Hepatocyte (in vitro differentiated cells): ENCODE data around the gene POP5. TPM values are rescaled to one million over a fixed set of nuclear protein-coding genes. Genes with fewer than 3 reads are reported as not detected.

Experiments
- DNase-seq: peaks from one replicate; pipeline ENCODE4 v3.0.0-alpha.2; 2016; ENCODE audit warnings: low spot score
- H2AFZ ChIP-seq: fragments of 200-600 bp; sonication (generic); 2 replicates; pipeline ENCODE4 v1.6.0; 2016; ENCODE audit warnings: antibody characterized with exemption, mild to moderate bottlenecking
- H3K27ac ChIP-seq: fragments of 200-600 bp; sonication (generic); 2 replicates; pipeline ENCODE4 v1.5.1; 2016; ENCODE audit warnings: mild to moderate bottlenecking
- H3K27me3 ChIP-seq: fragments of 200-600 bp; sonication (generic); 2 replicates; pipeline ENCODE4 v1.6.1; 2016
- H3K36me3 ChIP-seq: fragments of 200-600 bp; sonication (generic); replicated peaks from 2 replicates; pipeline ENCODE4 v1.5.1; 2016; ENCODE audit warnings: low read depth; ENCODE audit not compliant: insufficient read depth
- H3K4me1 ChIP-seq: fragments of 200-600 bp; sonication (generic); 2 replicates; pipeline ENCODE4 v1.5.1; 2016; ENCODE audit warnings: mild to moderate bottlenecking, moderate library complexity; ENCODE audit not compliant: insufficient read depth
- H3K4me2 ChIP-seq: fragments of 200-600 bp; sonication (generic); 2 replicates; pipeline ENCODE4 v1.6.0; 2016
- H3K4me3 ChIP-seq: fragments of 200-600 bp; sonication (generic); 2 replicates; pipeline ENCODE4 v1.5.1; 2016; ENCODE audit warnings: mild to moderate bottlenecking
- H3K79me2 ChIP-seq: fragments of 200-600 bp; sonication (generic); 2 replicates; pipeline ENCODE4 v1.6.0; 2017; ENCODE audit warnings: mild to moderate bottlenecking
- H3K9me2 ChIP-seq: fragments of 200-600 bp; sonication (generic); replicated peaks from 2 replicates; pipeline ENCODE4 v1.6.0; 2017; ENCODE audit warnings: mild to moderate bottlenecking; ENCODE audit not compliant: insufficient read depth
- H3K9me3 ChIP-seq: fragments of 200-600 bp; sonication (generic); 2 replicates; pipeline ENCODE4 v1.5.1; 2016; ENCODE audit warnings: low read depth, mild to moderate bottlenecking
- H4K20me1 ChIP-seq: fragments of 200-600 bp; sonication (generic); 2 replicates; pipeline ENCODE4 v1.6.0; 2016; ENCODE audit warnings: mild to moderate bottlenecking; ENCODE audit not compliant: insufficient read depth, poor library complexity, severe bottlenecking
- CTCF ChIP-seq: fragments of 200-600 bp; sonication (generic); IDR thresholded peaks from 2 replicates; pipeline ENCODE4 v1.5.1; 2016; ENCODE audit warnings: antibody characterized with exemption, mild to moderate bottlenecking; ENCODE audit not compliant: poor library complexity
- EZH2 ChIP-seq: fragments of 200-600 bp; sonication (generic); IDR thresholded peaks from 2 replicates; pipeline ENCODE4 v1.6.1; 2016; ENCODE audit warnings: antibody characterized with exemption, mild to moderate bottlenecking, borderline replicate concordance
- EZH2phosphoT487 ChIP-seq: fragments of 200-600 bp; sonication (generic); IDR thresholded peaks from one replicate; pipeline ENCODE4 v1.6.1; 2018; ENCODE audit warnings: antibody characterized with exemption, mild to moderate bottlenecking, low read depth, moderate library complexity; ENCODE audit not compliant: unreplicated experiment, severe bottlenecking
- WGBS: methylation state at CpG from one replicate; pipeline ENCODE4 v1.1.6; 2016; ENCODE audit warnings: low lambda C conversion rate; ENCODE audit errors: missing lambda C conversion rate; 5-methylcytosine and 5-hydroxymethylcytosine counted together
- polyA plus RNA-seq: library from polyadenylated mRNA; unstranded; fragments of >200 nt; fragmentation: Nextera tagmentation; extraction: Ambion mirVana; gene quantifications from 2 replicates; pipeline ENCODE4 v1.2.1, GENCODE V29; 2016
- total RNA-seq: library from RNA; depleted of rRNA; stranded (reverse); fragments of >200 nt; gene quantifications from 2 replicates; pipeline ENCODE4 v1.2.3, GENCODE V29; 2014

The POP5 gene
- total and polyA plus RNA-seq, 2 experiments from 2014 or later = 29.3 to 51.1 TPM

DNA sequence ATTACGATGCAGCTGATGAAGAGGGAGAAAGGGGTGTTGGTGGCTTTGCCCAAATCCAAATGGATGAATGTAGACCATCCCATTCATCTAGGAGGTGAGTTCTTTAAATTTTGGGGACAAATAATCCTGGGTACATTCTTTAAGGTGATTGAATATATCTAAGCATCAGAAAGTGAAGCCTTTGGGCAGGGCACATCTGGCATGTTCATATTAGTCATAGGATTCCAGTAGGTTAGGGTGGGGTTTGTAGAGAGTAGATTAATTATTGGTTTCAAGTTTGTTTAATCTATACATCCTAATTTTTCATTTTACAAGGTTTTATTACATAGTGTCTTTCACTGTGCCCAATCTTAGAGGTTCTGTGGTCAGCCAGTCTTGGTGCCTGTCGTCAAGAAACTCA, 23.6 kb downstream of the POP5 start:
- H3K27ac ChIP-seq = no peak overlapping the region
- DNase-seq = no peak
- no peaks in the 10 kb centered on the region for H3K9me2 ChIP-seq
- no peak overlapping the region for H3K4me2 ChIP-seq
- peaks cover 10% of the 10 kb centered on the region for H4K20me1 ChIP-seq
- no peak for TF ChIP-seq EZH2
- TF ChIP-seq CTCF = no peak
- TF ChIP-seq EZH2phosphoT487 = no peak
- no peaks in the 10 kb centered on the region for H3K9me3 ChIP-seq
- no peaks in the 10 kb centered on the region for H3K4me1 ChIP-seq
- H3K27me3 ChIP-seq = no peaks in the 10 kb centered on the region
- 96% methylated on average over 2 of the region's 2 CpGs for WGBS
- H3K4me3 ChIP-seq = no peak overlapping the region
- peaks cover 38% of the 10 kb centered on the region for H3K79me2 ChIP-seq
- H2AFZ ChIP-seq = no peak overlapping the region
- H3K36me3 ChIP-seq = peaks cover 5% of the 10 kb centered on the region

DNA sequence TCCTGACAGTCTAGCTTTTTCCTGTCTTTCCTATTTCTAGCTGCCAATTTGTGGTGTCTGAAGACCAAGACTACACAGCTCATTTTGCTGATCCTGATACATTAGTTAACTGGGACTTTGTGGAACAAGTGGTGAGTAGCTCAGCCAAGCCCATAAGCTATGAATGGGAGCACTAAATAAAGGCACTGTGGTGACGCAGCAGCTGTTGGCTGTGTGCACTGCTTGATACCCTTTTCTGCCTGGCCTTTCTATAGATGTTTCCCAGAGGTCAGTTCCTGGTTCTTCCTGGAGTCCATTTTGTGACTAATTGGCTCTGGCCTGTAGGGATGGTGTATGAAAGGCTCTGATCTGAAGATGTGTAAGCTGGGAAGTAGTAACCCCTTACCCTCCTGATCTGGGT, 26.5 kb downstream of the POP5 start:
- Histone ChIP-seq H3K4me2 (no peak overlapping the region), H3K9me3 (no peaks in the 10 kb centered on the region), H3K9me2 (no peaks in the 10 kb centered on the region), H3K27me3 (no peaks in the 10 kb centered on the region), H3K4me1 (no peaks in the 10 kb centered on the region), H3K79me2 (peaks cover 43% of the 10 kb centered on the region), H3K4me3 (no peak overlapping the region), H4K20me1 (peaks cover 26% of the 10 kb centered on the region), H2AFZ (no peak overlapping the region), H3K36me3 (no peaks in the 10 kb centered on the region), H3K27ac (no peak overlapping the region)
- TF ChIP-seq EZH2phosphoT487 = no peak
- TF ChIP-seq EZH2 = no peak
- no peak for TF ChIP-seq CTCF
- DNase-seq = no peak
- WGBS = 96% methylated on average over 1 of the region's 1 CpG

GRCh38 chr12:120546050-120546386, 35.2 kb downstream of the POP5 start:
- peaks cover 11% of the 10 kb centered on the region for H3K4me1 ChIP-seq
- WGBS = 37% methylated on average over 3 of the region's 3 CpGs
- peak overlapping the region; percentile 5 for H3K27ac ChIP-seq
- peaks cover 91% of the 10 kb centered on the region for H4K20me1 ChIP-seq
- H3K79me2 ChIP-seq = peaks cover 95% of the 10 kb centered on the region
- no peak overlapping the region for H3K4me2 ChIP-seq
- H3K9me2 ChIP-seq = no peaks in the 10 kb centered on the region
- H3K9me3 ChIP-seq = no peaks in the 10 kb centered on the region
- H2AFZ ChIP-seq = no peak overlapping the region
- no peaks in the 10 kb centered on the region for H3K27me3 ChIP-seq
- no peaks in the 10 kb centered on the region for H3K36me3 ChIP-seq
- H3K4me3 ChIP-seq = no peak overlapping the region
- DNase-seq = no peak
- no peak for TF ChIP-seq EZH2
- TF ChIP-seq CTCF = no peak
- TF ChIP-seq EZH2phosphoT487 = no peak

DNA sequence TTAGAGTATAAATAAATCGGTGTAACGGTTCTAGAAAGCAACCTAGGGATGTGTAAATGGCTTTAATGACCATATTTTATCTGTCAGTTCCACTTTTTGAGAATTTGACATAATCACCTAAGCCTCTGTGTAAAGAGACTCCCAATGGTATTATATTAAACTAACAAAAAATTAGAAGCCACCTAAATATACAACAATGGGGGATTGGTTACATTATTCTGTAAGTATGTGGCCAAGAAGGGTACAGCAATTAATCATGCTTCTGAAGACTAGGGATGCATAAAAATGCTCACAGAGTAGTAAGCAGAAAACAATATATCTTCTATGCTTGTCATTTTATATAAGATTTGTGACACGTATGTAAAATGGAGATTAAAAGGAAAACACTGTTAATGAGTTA, 36.5 kb downstream of the POP5 start:
- Histone ChIP-seq H3K4me2 (no peak overlapping the region), H3K9me2 (no peaks in the 10 kb centered on the region), H3K4me3 (no peak overlapping the region), H3K9me3 (no peaks in the 10 kb centered on the region), H3K4me1 (peaks cover 12% of the 10 kb centered on the region), H4K20me1 (peaks cover 97% of the 10 kb centered on the region), H2AFZ (no peak overlapping the region), H3K36me3 (no peaks in the 10 kb centered on the region), H3K27me3 (no peaks in the 10 kb centered on the region), H3K79me2 (peaks cover 100% of the 10 kb centered on the region), H3K27ac (no peak overlapping the region)
- WGBS = 94% methylated on average over 3 of the region's 3 CpGs
- DNase-seq = no peak
- TF ChIP-seq EZH2 = no peak
- TF ChIP-seq EZH2phosphoT487 = no peak
- no peak for TF ChIP-seq CTCF
